C4-2B (cell line): ENCODE data around the gene TTYH3.

ENCODE experiments used
- CTCF ChIP-seq: fragments of 450-650 bp; conservative IDR thresholded peaks from 2 replicates; pipeline ENCODE4 v1.5.1; 2017; ENCODE audit warnings: mild to moderate bottlenecking
- ZFX ChIP-seq: fragments of 450-650 bp; IDR thresholded peaks from 2 replicates; pipeline ENCODE4 v1.6.1; 2017

GRCh38 chr7:2708547-2709310, 76.9 kb downstream of the TTYH3 start:
- no peak for TF ChIP-seq CTCF
- TF ChIP-seq ZFX = no peak
